ENCODE data around the gene ITGA1.

Gene ITGA1

GRCh38 chr5:52925001-52925400 is 137.3 kb downstream of the ITGA1 start:
- H3K4me3 ChIP-seq (ENCODE audit: insufficient read depth, low read depth, low read length): no peak overlapping the region
- 91 to 97% methylated on average over 4 to 5 of the region's 5 CpGs for WGBS, 2 experiments
- H3K9me3 ChIP-seq (ENCODE audit: control insufficient read depth, low read length): no peaks in the 10 kb centered on the region
- H3K36me3 ChIP-seq (ENCODE audit: control insufficient read depth, insufficient read depth, low read length): no peaks in the 10 kb centered on the region
- H3K4me1 ChIP-seq (ENCODE audit: control insufficient read depth, insufficient read depth, low read length): no peaks in the 10 kb centered on the region
- H3K27me3 ChIP-seq (ENCODE audit: control insufficient read depth, insufficient read depth, low read length, poor library complexity, severe bottlenecking): no peaks in the 10 kb centered on the region
- H3K27ac ChIP-seq (ENCODE audit: insufficient read depth, low read depth, low read length, poor library complexity, severe bottlenecking): no peak overlapping the region

DNA sequence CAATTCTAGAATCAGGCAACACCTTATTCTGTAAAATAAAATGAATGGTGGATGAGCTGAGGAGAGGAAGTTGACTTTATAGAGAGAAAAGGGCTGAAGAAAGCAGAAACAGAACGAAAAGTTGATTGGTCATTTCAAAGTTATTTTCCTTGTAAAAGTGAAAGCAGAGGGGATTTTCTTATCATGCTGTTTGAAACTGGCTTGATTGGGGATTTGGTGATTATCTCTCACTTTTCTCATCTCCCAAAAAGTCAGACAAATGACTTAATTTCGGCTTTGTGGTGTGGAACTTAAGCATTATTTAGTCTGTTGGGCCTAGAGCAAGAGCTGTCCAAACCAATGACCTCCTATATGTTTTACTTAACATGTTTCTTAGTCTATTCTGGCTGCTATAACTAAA is 141.0 kb downstream of the ITGA1 start:
- Histone ChIP-seq H3K4me1 (ENCODE audit: control insufficient read depth, insufficient read depth, low read length) (no peaks in the 10 kb centered on the region), H3K9me3 (ENCODE audit: control insufficient read depth, low read length) (no peaks in the 10 kb centered on the region), H3K36me3 (ENCODE audit: control insufficient read depth, insufficient read depth, low read length) (no peaks in the 10 kb centered on the region), H3K4me3 (ENCODE audit: insufficient read depth, low read depth, low read length) (no peak overlapping the region), H3K27ac (ENCODE audit: insufficient read depth, low read depth, low read length, poor library complexity, severe bottlenecking) (no peak overlapping the region), H3K27me3 (ENCODE audit: control insufficient read depth, insufficient read depth, low read length, poor library complexity, severe bottlenecking) (no peaks in the 10 kb centered on the region)
- WGBS, 2 experiments: 74 to 78% methylated on average over 2 of the region's 2 CpGs

DNA sequence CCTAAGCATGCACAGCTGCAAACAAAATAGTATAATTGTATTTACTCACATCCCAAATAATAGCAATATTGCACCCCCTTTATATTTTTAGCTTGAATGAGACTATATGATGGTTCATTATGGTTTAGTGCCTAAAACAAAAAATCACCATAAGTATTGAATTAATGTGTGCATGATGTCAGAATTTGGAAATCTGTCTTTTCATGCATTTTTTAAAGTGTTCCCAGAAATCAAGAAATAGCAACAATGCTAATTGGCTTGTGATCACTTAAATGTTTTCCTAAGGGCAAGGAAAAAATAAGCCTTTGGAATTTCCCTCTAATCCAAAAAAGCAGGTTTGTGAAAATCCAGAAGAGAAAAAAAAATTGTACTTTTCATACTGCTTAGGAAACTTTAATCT is 150.5 kb downstream of the ITGA1 start:
- Histone ChIP-seq H3K27ac (ENCODE audit: insufficient read depth, low read depth, low read length, poor library complexity, severe bottlenecking) (no peak overlapping the region), H3K4me3 (ENCODE audit: insufficient read depth, low read depth, low read length) (no peak overlapping the region), H3K27me3 (ENCODE audit: control insufficient read depth, insufficient read depth, low read length, poor library complexity, severe bottlenecking) (no peaks in the 10 kb centered on the region), H3K4me1 (ENCODE audit: control insufficient read depth, insufficient read depth, low read length) (no peaks in the 10 kb centered on the region), H3K9me3 (ENCODE audit: control insufficient read depth, low read length) (no peaks in the 10 kb centered on the region), H3K36me3 (ENCODE audit: control insufficient read depth, insufficient read depth, low read length) (no peaks in the 10 kb centered on the region)

- 91% methylated on average over 2 of the region's 2 CpGs for WGBS, 2 experiments
- H3K27ac ChIP-seq (ENCODE audit: insufficient read depth, low read depth, low read length, poor library complexity, severe bottlenecking): no peak overlapping the region
- H3K4me3 ChIP-seq (ENCODE audit: insufficient read depth, low read depth, low read length): no peak overlapping the region
- no peaks in the 10 kb centered on the region for H3K9me3 ChIP-seq (ENCODE audit: control insufficient read depth, low read length)
- no peaks in the 10 kb centered on the region for H3K27me3 ChIP-seq (ENCODE audit: control insufficient read depth, insufficient read depth, low read length, poor library complexity, severe bottlenecking)
- no peaks in the 10 kb centered on the region for H3K36me3 ChIP-seq (ENCODE audit: control insufficient read depth, insufficient read depth, low read length)
- H3K4me1 ChIP-seq (ENCODE audit: control insufficient read depth, insufficient read depth, low read length): no peaks in the 10 kb centered on the region
These were observed 155.6 kb downstream of the ITGA1 start for GRCh38 chr5:52943285-52943684.

- WGBS, 2 experiments: 93 to 96% methylated on average over 7 of the region's 7 CpGs
These were observed 156.1 kb downstream of the ITGA1 start for GRCh38 chr5:52943808-52944207.

GRCh38 chr5:52945040-52945439 is 157.3 kb downstream of the ITGA1 start:
- H3K4me3 ChIP-seq (ENCODE audit: insufficient read depth, low read depth, low read length): no peak overlapping the region
- H3K27ac ChIP-seq (ENCODE audit: insufficient read depth, low read depth, low read length, poor library complexity, severe bottlenecking): no peak overlapping the region
- WGBS, 2 experiments: 91 to 100% methylated on average over 4 of the region's 4 CpGs
- no peaks in the 10 kb centered on the region for H3K36me3 ChIP-seq (ENCODE audit: control insufficient read depth, insufficient read depth, low read length)
- no peaks in the 10 kb centered on the region for H3K4me1 ChIP-seq (ENCODE audit: control insufficient read depth, insufficient read depth, low read length)
- H3K27me3 ChIP-seq (ENCODE audit: control insufficient read depth, insufficient read depth, low read length, poor library complexity, severe bottlenecking): no peaks in the 10 kb centered on the region
- H3K9me3 ChIP-seq (ENCODE audit: control insufficient read depth, low read length): no peaks in the 10 kb centered on the region

More at GRCh38 chr5:52943808-52944207, 156.1 kb downstream of the ITGA1 start:
- H3K4me3 ChIP-seq (ENCODE audit: insufficient read depth, low read depth, low read length): no peak overlapping the region
- no peaks in the 10 kb centered on the region for H3K27me3 ChIP-seq (ENCODE audit: control insufficient read depth, insufficient read depth, low read length, poor library complexity, severe bottlenecking)
- H3K9me3 ChIP-seq (ENCODE audit: control insufficient read depth, low read length): no peaks in the 10 kb centered on the region
- H3K36me3 ChIP-seq (ENCODE audit: control insufficient read depth, insufficient read depth, low read length): no peaks in the 10 kb centered on the region
- no peaks in the 10 kb centered on the region for H3K4me1 ChIP-seq (ENCODE audit: control insufficient read depth, insufficient read depth, low read length)
- no peak overlapping the region for H3K27ac ChIP-seq (ENCODE audit: insufficient read depth, low read depth, low read length, poor library complexity, severe bottlenecking)

GRCh38 chr5:52947208-52947607 is 159.5 kb downstream of the ITGA1 start:
- H3K4me1 ChIP-seq (ENCODE audit: control insufficient read depth, insufficient read depth, low read length): no peaks in the 10 kb centered on the region
- 78 to 95% methylated on average over 3 to 4 of the region's 4 CpGs for WGBS, 2 experiments

DNA sequence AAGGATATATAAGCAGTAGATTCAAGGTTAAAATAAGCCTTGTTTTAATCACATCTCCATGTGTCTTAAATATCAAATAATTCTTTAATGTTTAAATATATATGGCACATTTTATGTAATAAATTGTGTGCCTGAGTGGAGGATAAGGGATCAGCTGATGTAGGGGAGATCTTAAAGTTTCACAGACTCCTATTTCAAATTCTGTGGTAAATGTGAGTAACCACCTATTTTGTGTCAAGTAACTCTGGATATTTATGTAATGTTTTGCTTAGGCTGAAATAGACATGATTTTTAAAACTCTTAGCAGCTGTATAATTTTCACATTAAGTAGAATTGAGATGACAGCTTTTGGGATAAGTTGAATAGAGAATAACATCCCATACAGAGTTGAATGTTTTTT is 160.1 kb downstream of the ITGA1 start:
- Histone ChIP-seq H3K36me3 (ENCODE audit: control insufficient read depth, insufficient read depth, low read length) (no peaks in the 10 kb centered on the region), H3K27ac (ENCODE audit: insufficient read depth, low read depth, low read length, poor library complexity, severe bottlenecking) (no peak overlapping the region), H3K4me1 (ENCODE audit: control insufficient read depth, insufficient read depth, low read length) (no peaks in the 10 kb centered on the region), H3K4me3 (ENCODE audit: insufficient read depth, low read depth, low read length) (no peak overlapping the region), H3K27me3 (ENCODE audit: control insufficient read depth, insufficient read depth, low read length, poor library complexity, severe bottlenecking) (no peaks in the 10 kb centered on the region), H3K9me3 (ENCODE audit: control insufficient read depth, low read length) (no peaks in the 10 kb centered on the region)

More at GRCh38 chr5:52947208-52947607, 159.5 kb downstream of the ITGA1 start:
- H3K4me3 ChIP-seq (ENCODE audit: insufficient read depth, low read depth, low read length): no peak overlapping the region
- H3K27ac ChIP-seq (ENCODE audit: insufficient read depth, low read depth, low read length, poor library complexity, severe bottlenecking): no peak overlapping the region
- no peaks in the 10 kb centered on the region for H3K9me3 ChIP-seq (ENCODE audit: control insufficient read depth, low read length)
- H3K36me3 ChIP-seq (ENCODE audit: control insufficient read depth, insufficient read depth, low read length): no peaks in the 10 kb centered on the region
- H3K27me3 ChIP-seq (ENCODE audit: control insufficient read depth, insufficient read depth, low read length, poor library complexity, severe bottlenecking): no peaks in the 10 kb centered on the region

GRCh38 chr5:52948418-52949076 is 160.8 kb downstream of the ITGA1 start:
- no peaks in the 10 kb centered on the region for H3K9me3 ChIP-seq (ENCODE audit: control insufficient read depth, low read length)
- H3K4me3 ChIP-seq (ENCODE audit: insufficient read depth, low read depth, low read length): no peak overlapping the region
- H3K4me1 ChIP-seq (ENCODE audit: control insufficient read depth, insufficient read depth, low read length): no peaks in the 10 kb centered on the region
- no peaks in the 10 kb centered on the region for H3K36me3 ChIP-seq (ENCODE audit: control insufficient read depth, insufficient read depth, low read length)
- no peaks in the 10 kb centered on the region for H3K27me3 ChIP-seq (ENCODE audit: control insufficient read depth, insufficient read depth, low read length, poor library complexity, severe bottlenecking)
- WGBS, 2 experiments: 11 to 14% methylated on average over 1 of the region's 1 CpG
- H3K27ac ChIP-seq (ENCODE audit: insufficient read depth, low read depth, low read length, poor library complexity, severe bottlenecking): no peak overlapping the region

DNA sequence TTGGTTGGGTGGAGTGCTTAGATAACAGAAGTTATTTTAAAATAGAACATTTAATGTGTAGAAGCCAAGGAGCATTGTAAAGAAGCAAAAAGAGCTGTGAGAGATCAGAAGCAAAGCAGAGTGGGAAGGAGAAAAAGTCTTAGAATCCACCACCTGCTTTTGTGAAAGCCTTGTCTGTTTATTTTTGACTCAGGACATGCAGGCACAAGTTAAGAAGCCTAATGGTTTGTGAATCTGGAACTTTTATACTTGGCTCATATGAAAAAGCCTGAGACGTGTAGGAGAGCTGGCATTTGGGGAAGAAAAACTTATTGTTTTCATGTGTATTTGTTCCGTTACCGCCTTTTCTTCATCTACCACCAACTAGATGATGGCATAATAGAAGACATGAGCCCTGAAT is 163.0 kb downstream of the ITGA1 start:
- H3K9me3 ChIP-seq (ENCODE audit: control insufficient read depth, low read length): no peaks in the 10 kb centered on the region
- no peaks in the 10 kb centered on the region for H3K36me3 ChIP-seq (ENCODE audit: control insufficient read depth, insufficient read depth, low read length)
- no peak overlapping the region for H3K27ac ChIP-seq (ENCODE audit: insufficient read depth, low read depth, low read length, poor library complexity, severe bottlenecking)
- no peaks in the 10 kb centered on the region for H3K4me1 ChIP-seq (ENCODE audit: control insufficient read depth, insufficient read depth, low read length)
- H3K27me3 ChIP-seq (ENCODE audit: control insufficient read depth, insufficient read depth, low read length, poor library complexity, severe bottlenecking): no peaks in the 10 kb centered on the region
- 85 to 100% methylated on average over 2 to 3 of the region's 3 CpGs for WGBS, 2 experiments
- no peak overlapping the region for H3K4me3 ChIP-seq (ENCODE audit: insufficient read depth, low read depth, low read length)

GRCh38 chr5:52952483-52952882 is 164.8 kb downstream of the ITGA1 start:
- no peaks in the 10 kb centered on the region for H3K4me1 ChIP-seq (ENCODE audit: control insufficient read depth, insufficient read depth, low read length)
- 92 to 97% methylated on average over 1 of the region's 1 CpG for WGBS, 2 experiments
- H3K36me3 ChIP-seq (ENCODE audit: control insufficient read depth, insufficient read depth, low read length): no peaks in the 10 kb centered on the region
- H3K9me3 ChIP-seq (ENCODE audit: control insufficient read depth, low read length): no peaks in the 10 kb centered on the region
- H3K27ac ChIP-seq (ENCODE audit: insufficient read depth, low read depth, low read length, poor library complexity, severe bottlenecking): no peak overlapping the region
- H3K4me3 ChIP-seq (ENCODE audit: insufficient read depth, low read depth, low read length): no peak overlapping the region
- no peaks in the 10 kb centered on the region for H3K27me3 ChIP-seq (ENCODE audit: control insufficient read depth, insufficient read depth, low read length, poor library complexity, severe bottlenecking)
